GM19351 (cell line): Measurements from ENCODE around the gene TRPC1.
"Not testable (repeated sequence)": the region's sequence is repeated elsewhere in the genome, so short reads cannot be mapped to it uniquely, and the experiment has no call there.

Experiments
- ATAC-seq: cut with Tn5 transposase; IDR thresholded peaks from one replicate; pipeline ENCODE4 v1.9.1; 2021; ENCODE audit warnings: mild to moderate bottlenecking, moderate library complexity; ENCODE audit not compliant: unreplicated experiment

Gene TRPC1

DNA sequence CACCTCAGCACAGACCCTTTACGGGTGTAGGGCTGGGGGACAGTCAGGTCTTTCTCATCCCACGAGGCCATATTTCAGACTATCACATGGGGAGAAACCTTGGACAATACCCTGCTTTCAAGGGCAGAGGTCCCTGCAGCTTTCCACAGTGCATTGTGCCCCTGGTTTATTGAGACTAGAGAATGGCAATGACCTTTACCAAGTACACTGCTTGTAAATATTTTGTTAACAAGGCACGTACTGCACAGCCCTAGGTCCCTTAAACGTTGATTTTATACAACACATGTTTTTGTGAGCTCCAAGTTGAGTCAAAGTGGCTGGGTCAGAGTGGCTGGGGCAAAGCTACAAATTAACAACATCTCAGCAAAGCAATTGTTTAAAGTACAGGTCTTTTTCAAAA is 28.8 kb downstream of the TRPC1 start:
- not testable (repeated sequence) for ATAC-seq

DNA sequence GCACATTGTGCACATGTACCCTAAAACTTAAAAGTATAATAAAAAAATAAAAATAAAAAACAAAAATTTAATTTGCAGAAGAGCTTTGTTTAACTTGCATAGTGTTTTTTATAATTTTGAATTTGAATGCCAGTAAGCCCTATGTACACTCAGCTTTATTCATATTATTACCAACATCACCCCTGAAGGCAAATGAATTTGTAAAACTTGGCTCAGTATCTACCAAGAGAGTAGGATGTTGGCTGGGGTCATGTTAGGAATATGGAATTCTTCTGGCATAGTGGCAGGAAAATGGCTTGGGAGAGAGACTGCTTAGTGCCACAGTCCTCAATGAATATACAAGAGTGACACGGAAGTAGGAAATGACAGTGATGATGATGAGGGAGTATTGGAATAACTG is 30.7 kb downstream of the TRPC1 start:
- ATAC-seq: no peak

DNA sequence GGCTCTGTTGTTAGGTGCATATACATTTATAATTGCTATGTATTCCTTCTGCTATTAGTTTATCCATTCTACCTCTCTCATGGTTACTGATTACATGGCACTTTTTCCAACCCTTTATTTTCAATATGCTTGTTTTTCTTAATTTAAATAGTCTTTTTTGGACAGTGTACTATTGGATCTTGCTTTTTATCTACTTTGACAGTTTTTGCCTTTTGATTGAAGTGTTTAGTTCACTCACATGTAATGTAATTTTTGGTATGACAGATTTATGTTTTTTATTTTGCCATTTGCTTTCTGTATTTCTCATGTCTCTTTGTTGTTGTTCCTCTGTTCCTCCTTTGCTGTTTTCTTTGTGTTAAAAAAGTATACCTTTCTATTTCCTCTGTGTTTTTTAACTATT is 44.5 kb downstream of the TRPC1 start:
- ATAC-seq: no peak

DNA sequence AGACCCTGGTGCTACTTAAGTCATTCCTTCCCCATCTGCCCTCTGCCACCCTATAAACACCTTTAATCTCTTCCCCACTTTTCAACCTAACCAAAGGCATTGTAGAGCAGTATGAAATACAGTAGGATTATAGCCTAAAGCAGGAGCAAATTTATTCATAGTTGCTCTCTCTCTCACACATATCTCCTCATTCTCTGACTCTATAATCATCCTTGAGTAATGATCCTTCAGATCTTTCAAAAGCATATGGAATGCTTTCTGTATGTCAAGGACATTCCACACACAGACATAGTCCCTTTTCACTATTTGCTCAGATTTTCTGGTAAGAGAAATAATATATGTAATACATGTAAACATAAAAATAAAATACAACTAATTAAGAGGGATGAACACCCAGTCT is 54.1 kb downstream of the TRPC1 start:
- ATAC-seq: no peak

DNA sequence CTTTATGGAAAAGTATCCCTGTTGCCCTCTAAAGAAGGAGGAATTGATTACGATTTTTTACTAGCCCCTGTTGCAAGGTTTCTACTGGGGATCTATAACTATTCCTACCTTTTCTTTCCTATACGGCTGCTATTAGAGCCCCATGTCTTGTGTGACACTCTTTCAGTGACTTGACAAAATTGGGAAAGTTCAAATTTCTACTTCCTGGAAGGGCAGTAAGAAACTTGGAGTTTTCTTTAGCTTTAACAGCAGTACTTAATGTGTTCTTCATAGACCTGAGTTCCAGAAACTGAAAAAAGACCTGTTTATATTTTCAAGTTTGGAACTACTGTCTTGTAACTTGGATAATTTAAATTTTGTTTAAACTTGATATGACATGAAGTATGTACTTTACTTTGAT is 54.7 kb downstream of the TRPC1 start:
- no peak for ATAC-seq

DNA sequence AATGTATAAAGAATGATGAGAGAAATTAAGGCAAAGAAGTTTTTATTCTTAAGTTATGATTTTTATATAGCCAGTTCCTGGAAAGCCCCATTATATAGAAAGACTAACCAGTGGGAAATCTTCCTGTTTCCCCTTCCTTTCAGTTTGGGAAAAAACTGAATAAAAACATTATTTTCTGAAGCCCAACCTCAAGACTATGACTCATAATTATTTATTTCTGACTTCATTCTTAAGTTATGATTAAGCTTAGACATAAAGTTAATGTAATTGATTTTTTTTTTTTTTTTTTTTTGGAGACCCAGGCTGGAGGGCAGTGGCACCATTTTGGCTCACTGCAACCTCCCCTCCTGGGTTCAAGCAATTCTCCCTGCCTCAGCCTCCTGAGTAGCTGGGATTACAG is 55.8 kb downstream of the TRPC1 start:
- no peak for ATAC-seq

DNA sequence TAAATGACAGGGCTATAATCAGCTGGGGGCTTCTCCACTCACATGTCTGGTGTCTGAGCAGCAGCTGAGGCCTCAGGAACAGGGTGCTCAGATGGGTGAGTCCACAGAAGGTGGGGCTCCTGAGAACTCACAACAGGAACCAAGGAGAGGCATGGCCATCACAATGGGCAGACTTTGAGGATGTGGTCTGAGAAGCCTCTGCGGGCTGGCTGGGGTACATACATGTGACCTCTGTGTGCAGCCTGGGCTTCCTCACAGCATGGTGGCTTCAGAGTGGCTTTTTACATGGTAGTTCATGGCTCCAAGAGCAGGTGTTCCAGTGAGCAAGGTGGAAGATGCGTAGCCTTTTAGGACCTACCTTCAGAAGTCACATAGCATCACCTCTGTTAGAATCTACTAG is 58.8 kb downstream of the TRPC1 start:
- no peak for ATAC-seq

DNA sequence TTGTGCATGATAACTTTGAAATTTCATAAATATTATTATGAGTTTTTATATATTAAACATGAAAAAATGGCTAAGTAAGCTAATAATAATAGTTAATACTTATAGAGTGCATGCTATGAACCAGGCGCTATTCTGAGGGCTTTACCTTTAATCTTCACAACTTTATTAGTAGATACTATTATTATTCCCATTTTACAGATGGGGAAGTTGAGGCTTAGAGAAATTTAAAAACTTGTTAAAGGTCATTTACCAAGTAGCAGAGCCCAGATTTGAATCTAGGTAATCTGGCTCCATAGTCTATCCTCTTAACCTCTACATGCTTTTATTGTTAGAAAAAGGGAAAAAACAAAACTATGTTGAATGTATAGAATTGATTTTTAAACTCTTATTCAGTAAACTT is 60.4 kb downstream of the TRPC1 start:
- ATAC-seq: no peak

DNA sequence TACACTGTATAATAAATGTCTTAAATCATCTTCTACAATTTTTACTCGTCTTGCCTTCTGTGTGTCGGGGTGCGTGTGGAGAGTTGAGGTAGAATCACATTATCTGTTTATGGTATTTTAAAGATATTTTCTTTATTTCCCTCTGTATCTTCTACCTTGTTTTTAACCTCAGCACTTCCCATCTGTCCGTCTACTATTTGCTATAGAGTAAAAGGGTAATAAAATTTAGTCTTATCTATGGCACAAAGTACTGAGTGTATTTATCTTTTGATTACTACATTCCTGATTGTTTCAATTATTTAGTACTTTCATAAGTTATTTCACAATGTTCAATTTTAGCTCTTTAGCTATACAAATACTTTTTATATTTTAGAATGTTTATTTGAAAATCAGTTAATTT is 62.2 kb downstream of the TRPC1 start:
- ATAC-seq: no peak

DNA sequence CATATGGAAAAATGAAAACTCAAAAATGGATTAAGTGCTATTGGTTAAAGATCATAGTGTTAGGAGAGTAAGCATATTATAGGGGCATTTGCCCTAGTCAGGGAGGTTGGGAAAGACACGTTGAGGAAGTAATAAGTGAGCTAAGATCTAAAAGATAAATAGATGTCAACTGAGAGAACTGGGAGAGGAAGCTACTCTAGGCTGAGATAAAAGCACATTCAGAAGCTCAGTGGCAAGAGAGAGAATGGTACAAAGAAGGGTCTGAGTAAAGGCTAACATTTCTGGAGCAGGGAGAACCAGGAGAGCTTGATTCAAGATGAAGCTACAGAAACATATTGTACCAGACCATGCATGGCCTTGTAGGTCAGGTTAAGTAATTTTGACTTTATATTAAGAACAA is 63.9 kb downstream of the TRPC1 start:
- no peak for ATAC-seq

DNA sequence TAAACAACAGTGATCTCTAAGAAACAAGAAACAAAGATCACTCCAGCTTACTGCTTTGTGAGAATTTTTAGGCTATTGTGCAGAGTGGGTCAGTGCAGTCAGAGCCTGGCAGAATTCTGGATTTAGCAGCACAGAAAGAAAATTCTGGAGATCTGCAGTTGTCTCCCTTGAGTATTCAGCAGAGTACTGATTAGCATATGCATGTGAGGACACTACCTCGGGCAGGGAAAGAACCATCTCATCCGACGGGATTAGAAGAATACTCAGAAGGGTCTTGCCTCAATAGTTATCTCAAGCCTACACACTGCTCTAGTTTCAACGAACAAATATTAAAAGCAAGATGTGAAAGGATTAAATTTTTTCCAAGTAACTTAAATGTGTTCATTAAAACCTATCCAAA is 70.7 kb downstream of the TRPC1 start:
- ATAC-seq: no peak

DNA sequence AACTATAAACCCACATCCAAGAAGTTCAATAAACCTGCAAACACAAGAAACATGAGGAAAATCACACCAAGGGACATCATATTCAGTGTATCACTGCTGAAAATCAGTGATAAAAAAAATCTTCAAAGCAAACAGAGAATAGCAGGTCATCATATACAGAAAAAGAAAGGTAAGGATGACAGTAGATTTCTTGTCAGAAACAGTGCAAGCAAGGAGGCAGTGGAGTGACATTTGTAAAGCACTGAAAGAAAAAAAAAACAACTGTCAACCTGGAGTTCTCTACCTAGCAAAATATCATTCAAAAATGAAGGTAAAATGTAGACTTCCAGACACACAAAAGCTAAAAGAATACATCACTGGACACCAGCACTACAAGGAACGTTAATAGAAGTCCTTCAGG is 71.5 kb downstream of the TRPC1 start:
- ATAC-seq: no peak

DNA sequence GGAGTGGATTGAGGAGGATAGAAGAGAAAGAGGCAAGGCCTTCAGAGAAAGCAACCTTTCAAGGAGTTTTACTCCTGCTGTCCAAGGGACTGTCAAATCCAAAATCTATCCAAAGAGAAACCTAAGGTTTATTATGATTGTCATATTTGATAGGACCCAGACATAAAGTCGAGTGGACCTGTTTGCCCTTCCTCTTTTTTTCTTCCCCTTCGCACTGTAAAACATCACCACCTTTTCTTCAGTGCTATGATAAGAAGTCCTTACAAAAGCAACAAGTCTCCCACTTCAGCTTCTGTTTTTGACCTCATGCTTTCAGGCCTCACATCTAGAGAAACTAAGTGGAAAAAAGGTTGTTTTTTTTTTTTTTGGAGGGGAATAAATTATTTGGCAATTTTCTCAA is 73.0 kb downstream of the TRPC1 start:
- no peak for ATAC-seq

DNA sequence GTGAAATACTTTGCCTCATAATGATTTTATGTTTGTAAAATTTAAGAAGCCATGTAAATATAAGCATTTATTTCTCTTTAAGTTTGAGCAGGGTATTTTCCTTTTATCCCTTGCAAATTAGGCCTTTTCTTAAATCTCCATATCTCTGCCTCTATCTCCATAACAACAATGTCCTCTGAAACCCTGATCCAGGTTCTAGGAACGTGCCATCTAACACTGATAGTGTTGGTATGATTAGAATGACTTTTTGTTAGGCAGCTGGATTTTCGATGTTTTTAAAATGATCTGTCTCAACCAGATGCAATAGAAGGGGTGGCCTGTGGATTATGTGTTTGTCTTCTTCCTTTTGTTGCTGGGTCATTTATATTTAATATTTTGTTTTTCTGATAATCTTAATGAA is 77.9 kb downstream of the TRPC1 start:
- ATAC-seq: no peak

DNA sequence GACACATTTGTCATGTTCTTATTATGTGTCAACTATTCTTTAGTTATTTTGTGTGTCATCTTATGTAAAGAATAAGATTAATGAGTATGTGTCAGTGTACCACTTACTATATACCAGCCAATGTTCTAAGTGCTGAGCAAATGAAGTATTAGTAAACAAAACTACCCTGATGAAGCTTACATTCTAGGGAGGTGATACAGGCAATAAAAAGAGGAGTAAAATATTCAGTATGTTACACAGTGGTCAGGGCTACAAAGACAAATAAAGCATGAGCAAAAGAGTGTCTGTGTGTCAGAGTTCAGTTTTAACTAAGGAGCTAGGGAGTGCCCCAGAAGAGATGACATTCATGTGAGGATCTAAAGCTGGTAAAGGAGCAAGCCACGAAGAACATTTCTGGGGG is 79.1 kb downstream of the TRPC1 start:
- ATAC-seq: no peak

DNA sequence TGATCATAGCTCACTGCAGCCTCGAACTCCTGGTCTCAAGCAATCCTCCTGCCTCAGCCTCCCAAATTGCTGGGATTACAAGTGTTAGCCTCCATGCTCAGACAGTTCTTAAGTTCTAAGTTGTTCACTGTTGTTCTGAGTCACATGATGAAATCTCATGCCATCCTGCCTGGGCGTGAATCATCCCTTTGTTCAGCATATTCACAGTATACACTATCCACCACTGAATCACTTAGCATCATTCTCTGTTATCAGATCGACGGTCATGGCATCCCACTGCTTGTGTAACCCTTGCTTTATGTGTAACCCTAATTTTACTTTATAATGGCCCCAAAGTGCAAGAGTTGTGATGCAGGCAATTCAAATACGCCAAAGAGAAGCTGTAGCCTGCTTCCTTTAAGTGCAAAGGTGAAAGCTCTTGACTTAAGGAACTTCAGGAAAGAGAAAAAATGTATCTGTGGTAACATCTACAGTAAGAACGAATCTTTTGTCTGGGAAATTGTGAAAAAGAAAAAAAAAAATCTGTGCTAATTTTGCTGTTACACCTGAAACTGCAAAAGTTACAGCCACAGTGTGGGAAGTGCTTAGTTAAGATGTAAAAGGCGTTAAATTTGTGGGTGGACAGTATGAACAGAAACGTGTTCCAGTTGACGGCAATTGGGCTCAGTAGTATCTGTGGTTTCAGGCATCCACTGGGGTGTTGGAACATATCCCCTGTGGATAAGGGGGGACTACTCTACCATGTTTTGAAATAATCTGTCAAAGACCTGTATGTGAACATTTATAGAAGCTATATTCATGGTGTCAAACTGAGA is 84.5 kb downstream of the TRPC1 start:
- ATAC-seq: no peak

DNA sequence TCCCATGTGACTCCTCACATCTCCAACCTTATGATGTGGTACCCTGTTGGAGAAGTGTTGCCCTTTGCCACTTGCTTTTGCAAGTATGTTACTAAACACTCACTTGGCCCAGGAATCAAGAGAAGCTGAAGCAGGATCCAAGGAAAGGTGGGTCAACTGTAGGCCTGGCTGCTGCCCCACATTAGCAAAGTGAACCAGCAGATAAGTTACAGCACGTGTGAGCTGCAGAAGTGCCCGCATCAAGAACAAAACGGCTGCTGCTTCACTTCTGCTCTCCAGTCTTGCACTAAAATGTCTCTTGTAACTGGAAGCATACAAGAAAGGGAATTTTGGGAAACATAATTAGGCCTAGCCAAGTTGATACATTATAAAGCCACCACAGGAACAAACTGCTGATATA is 85.4 kb downstream of the TRPC1 start:
- ATAC-seq: no peak

DNA sequence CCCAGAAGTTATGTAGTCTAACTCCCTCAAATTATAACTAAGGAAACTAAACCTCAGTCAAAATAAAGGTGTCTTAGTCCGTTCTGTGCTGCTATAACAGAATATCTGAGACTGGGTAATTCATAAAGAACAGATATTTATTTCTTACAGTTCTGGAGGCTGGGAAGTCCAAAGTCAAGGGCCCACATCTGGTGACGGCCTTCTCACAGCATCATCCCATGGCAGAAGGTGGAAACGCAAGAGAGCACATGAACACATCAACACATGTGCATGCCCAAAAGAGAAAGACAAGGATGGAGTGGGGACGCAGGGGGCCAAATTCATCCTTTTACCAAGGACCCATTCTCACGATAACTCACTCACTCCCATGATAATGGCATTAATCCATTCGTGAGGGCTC is 92.0 kb downstream of the TRPC1 start:
- ATAC-seq: no peak

DNA sequence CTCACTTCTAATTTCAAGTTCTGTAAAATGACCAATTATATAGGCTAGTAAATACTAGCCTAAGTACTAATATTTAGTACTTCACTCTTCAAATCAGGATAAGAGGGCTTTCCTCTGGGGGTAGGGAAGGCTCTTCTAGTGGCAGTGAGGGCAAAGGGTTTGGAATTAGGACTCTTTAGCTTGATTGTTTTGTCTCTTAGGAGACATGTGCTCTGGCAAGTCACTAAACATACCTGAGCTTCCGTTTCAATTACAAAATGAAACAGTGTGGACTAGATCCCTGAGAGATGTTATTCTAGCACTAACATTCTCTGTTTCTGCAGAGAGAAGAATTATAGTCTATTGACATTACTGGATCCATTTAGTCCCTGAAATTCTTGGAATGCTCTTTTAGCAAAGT is 93.5 kb downstream of the TRPC1 start:
- ATAC-seq: no peak

DNA sequence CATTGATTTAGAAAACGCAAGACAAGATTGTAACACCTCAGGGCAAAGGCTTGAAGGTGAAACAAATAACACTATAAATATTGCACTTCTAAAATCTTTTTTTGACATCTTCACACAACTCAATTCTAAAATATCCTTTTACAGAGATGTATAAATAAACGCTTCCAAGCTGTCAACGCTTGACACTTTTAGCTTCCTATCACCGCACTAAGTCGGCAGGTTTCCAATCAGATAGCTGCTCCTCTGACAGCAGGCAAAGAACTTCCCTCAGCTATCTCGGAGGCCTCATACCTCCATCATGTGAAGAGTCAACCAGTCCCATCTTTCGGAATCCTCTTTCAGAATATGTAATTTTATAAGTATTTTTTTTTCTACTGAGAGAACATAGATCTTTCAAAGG is 94.1 kb downstream of the TRPC1 start:
- no peak for ATAC-seq

DNA sequence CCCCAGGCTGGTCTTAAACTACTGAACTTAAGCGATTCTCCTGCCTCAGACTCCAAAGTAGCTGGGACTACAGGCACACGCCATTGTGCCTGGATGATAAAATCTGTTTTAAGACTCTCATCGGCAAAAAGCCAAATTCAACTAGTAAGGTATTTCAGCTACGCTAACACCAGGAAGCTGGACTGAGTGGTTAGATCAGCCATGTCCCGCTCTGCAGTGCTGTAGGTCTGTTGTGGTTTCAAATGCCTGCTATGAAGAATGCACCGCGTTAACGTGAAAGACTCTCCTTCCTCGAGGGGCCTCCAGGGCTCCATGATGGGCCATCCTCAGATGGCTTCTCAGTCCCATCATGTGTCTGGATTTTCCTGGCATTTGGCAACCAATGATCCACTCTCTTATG is 94.8 kb downstream of the TRPC1 start:
- ATAC-seq: no peak

DNA sequence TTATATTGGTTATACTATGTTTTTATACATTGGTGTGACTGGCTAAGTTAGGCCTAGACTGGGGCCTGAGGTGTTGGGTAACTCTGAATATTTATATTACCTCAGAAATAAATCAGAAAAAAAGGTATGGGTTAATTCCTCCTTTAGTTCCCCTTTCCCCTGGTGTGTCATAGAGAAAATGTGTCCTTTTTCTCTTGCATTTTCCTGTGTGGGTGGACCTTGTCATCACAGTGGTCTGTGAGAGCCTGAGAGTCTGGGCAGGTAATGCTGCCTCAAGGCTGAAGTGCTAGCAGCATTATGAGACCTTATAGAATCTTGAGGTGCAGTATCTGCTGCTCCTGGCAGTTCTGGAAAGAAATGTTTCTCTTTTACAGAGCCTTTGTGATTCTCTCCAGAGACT is 95.3 kb downstream of the TRPC1 start:
- ATAC-seq: no peak

DNA sequence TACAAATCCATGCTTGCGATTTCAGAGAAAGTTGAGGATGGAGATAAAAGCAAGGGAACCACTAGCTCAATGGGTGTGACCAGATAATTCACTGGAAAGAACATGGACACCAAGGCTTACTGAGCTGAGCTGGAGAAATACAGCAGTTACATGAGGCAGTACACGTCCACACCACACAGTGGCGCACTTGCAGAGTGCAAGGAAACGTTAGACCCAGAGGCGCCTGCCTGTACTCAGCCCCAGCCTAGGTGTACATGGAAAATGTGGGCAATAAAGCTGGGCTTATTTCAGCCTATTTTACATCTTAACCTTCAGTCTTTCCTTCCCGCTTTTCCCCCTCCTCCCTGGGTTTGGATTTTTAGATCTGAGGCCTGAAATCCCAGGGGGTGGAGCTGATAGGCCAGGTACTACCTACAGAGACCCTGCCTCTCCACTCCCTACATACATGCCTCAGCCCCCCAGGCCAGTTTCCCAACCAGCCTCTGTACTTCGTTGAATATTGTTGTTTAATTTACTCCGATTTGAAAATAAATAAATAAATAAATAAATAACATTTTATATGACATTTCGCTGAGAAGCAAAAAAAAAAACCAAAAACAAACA is 105.0 kb downstream of the TRPC1 start:
- peak; percentile 100 for ATAC-seq
